ENCODE data around the gene MIAT. TPM values are rescaled to one million over a fixed set of nuclear protein-coding genes. Genes with fewer than 3 reads are reported as not detected.
A peak's percentile ranks its signal among the peaks of the same experiment; 100 is the strongest.

MIAT gene
- total and polyA plus RNA-seq, 2 experiments from 2014 or later: 0.51 to 1.00 TPM

- Histone ChIP-seq H3K4me1 (ENCODE audit: insufficient read depth) (no peaks in the 10 kb centered on the region), H2AFZ (no peak overlapping the region), H3K9me3 (ENCODE audit: low read depth) (no peaks in the 10 kb centered on the region), H3K4me2 (no peak overlapping the region), H4K20me1 (ENCODE audit: insufficient read depth, poor library complexity, severe bottlenecking) (no peaks in the 10 kb centered on the region), H3K27me3 (no peaks in the 10 kb centered on the region), H3K27ac (no peak overlapping the region), H3K9me2 (replicated peaks; ENCODE audit: insufficient read depth) (no peaks in the 10 kb centered on the region), H3K79me2 (no peaks in the 10 kb centered on the region), H3K36me3 (replicated peaks; ENCODE audit: insufficient read depth, low read depth) (no peaks in the 10 kb centered on the region), H3K4me3 (no peak overlapping the region)
- no peak for TF ChIP-seq CTCF (IDR thresholded peaks at IDR 0.05; ENCODE audit: poor library complexity)
- TF ChIP-seq EZH2 (IDR thresholded peaks at IDR 0.05; ENCODE audit: borderline replicate concordance): no peak
- TF ChIP-seq EZH2phosphoT487 (IDR thresholded peaks at IDR 0.05; ENCODE audit: low read depth, severe bottlenecking, unreplicated experiment): no peak
- 45% methylated on average over 1 of the region's 1 CpG for WGBS (ENCODE audit: low lambda C conversion rate, missing lambda C conversion rate)
- DNase-seq (ENCODE audit: low spot score): no peak
Observed at GRCh38 chr22:26636296-26636695, 21.1 kb upstream of the MIAT start.

- Histone ChIP-seq H3K27me3 (peaks cover 13% of the 10 kb centered on the region), H3K4me2 (no peak overlapping the region), H3K9me2 (replicated peaks; ENCODE audit: insufficient read depth) (no peaks in the 10 kb centered on the region), H4K20me1 (ENCODE audit: insufficient read depth, poor library complexity, severe bottlenecking) (no peaks in the 10 kb centered on the region), H3K36me3 (replicated peaks; ENCODE audit: insufficient read depth, low read depth) (no peaks in the 10 kb centered on the region), H3K79me2 (no peaks in the 10 kb centered on the region), H2AFZ (peak overlapping the region; percentile 49), H3K4me3 (no peak overlapping the region), H3K4me1 (ENCODE audit: insufficient read depth) (peaks cover 17% of the 10 kb centered on the region), H3K9me3 (ENCODE audit: low read depth) (no peaks in the 10 kb centered on the region), H3K27ac (no peak overlapping the region)
- TF ChIP-seq CTCF (IDR thresholded peaks at IDR 0.05; ENCODE audit: poor library complexity) (no peak), EZH2phosphoT487 (IDR thresholded peaks at IDR 0.05; ENCODE audit: low read depth, severe bottlenecking, unreplicated experiment) (no peak), EZH2 (IDR thresholded peaks at IDR 0.05; ENCODE audit: borderline replicate concordance) (no peak)
- no peak for DNase-seq (ENCODE audit: low spot score)
- WGBS (ENCODE audit: low lambda C conversion rate, missing lambda C conversion rate): 36% methylated on average over 8 of the region's 8 CpGs
Observed at GRCh38 chr22:26642465-26643417, 14.6 kb upstream of the MIAT start.

- Histone ChIP-seq H3K4me1 (ENCODE audit: insufficient read depth) (peaks cover 17% of the 10 kb centered on the region), H4K20me1 (ENCODE audit: insufficient read depth, poor library complexity, severe bottlenecking) (no peaks in the 10 kb centered on the region), H3K4me2 (no peak overlapping the region), H3K9me2 (replicated peaks; ENCODE audit: insufficient read depth) (no peaks in the 10 kb centered on the region), H3K79me2 (no peaks in the 10 kb centered on the region), H2AFZ (no peak overlapping the region), H3K9me3 (ENCODE audit: low read depth) (no peaks in the 10 kb centered on the region), H3K4me3 (no peak overlapping the region), H3K36me3 (replicated peaks; ENCODE audit: insufficient read depth, low read depth) (no peaks in the 10 kb centered on the region), H3K27me3 (peaks cover 18% of the 10 kb centered on the region), H3K27ac (no peak overlapping the region)
- 87% methylated on average over 14 of the region's 15 CpGs for WGBS (ENCODE audit: low lambda C conversion rate, missing lambda C conversion rate)
- no peak for TF ChIP-seq CTCF (IDR thresholded peaks at IDR 0.05; ENCODE audit: poor library complexity)
- no peak for TF ChIP-seq EZH2phosphoT487 (IDR thresholded peaks at IDR 0.05; ENCODE audit: low read depth, severe bottlenecking, unreplicated experiment)
- no peak for TF ChIP-seq EZH2 (IDR thresholded peaks at IDR 0.05; ENCODE audit: borderline replicate concordance)
- no peak for DNase-seq (ENCODE audit: low spot score)
Observed at GRCh38 chr22:26643418-26644100, 13.8 kb upstream of the MIAT start.
